Ramos (cell line): ENCODE results near the gene SKP2.
"Not testable (repeated sequence)": the region's sequence is repeated elsewhere in the genome, so short reads cannot be mapped to it uniquely, and the experiment has no call there.

ENCODE experiments used
- in situ Hi-C: fragments of 300-500 bp; cut with MboI; formaldehyde crosslinking; loops from one replicate; pipeline ENCODE4 v1.14.3; 2022; ENCODE audit warnings: low sequenced_read_pairs; ENCODE audit not compliant: unreplicated experiment

Gene SKP2

DNA sequence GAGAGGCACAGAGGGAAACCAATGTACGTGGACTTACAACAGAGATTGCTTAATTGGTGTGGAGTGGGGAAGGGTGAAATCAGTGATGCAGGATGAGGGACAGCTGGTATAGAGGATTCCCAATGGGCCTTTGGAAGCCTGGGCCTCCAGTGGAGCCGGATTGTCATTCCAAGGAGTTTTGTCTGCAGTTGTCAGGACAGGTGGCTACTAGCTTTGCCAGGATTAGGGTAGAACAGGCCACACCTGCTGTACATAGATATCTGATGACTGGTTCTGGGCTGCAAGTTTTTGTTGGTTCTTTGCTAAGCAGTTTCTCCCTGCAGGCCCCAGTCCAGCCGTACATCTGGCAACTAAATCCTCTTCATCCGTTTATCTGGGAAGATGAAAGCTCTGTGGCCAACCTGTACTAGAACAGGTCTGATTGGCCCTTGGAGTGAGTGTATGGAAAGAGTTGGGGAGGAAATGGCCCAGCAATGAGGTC lies 4.2 kb downstream of the SKP2 start:
- in situ Hi-C loops: no loop called here

DNA sequence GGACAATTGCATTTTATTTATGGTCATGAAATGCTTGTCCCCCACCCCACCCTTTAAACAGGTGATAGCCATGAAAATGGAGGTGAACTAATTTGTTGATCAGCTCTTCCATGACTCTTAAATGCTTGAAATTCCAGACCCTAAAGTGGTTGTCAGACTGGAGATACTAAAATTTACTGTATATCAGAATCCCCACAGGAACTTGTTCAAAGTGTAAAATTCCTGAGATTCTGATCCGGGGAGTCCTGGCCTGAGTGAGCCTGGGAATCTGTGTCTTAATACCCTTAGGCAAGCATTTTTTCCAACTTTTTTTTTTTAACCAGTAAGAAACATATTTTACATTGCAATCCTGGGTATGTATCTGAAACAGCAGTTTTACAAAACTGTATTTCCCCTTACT lies 4.7 kb downstream of the SKP2 start:
- in situ Hi-C loops: no loop called here

DNA sequence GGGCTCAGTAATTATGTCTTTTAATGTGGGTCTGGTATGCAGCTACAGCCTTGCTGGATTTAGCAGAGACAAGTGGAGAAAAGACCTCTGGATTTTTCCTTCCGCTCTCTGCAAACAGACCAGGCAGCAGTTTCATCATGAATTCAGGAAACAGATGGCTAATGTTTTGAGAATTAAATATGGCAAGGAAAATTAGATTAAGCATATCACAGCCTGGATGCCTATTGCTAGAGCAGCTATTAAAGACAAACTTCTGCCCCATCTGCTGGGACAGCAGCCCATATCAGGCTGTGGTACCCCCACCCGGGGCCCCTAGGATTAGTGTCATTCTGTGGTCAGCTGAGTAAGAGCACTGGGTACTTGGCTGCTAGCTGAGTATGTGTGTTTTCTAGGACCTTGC lies 6.2 kb downstream of the SKP2 start:
- in situ Hi-C loops: no loop called here

DNA sequence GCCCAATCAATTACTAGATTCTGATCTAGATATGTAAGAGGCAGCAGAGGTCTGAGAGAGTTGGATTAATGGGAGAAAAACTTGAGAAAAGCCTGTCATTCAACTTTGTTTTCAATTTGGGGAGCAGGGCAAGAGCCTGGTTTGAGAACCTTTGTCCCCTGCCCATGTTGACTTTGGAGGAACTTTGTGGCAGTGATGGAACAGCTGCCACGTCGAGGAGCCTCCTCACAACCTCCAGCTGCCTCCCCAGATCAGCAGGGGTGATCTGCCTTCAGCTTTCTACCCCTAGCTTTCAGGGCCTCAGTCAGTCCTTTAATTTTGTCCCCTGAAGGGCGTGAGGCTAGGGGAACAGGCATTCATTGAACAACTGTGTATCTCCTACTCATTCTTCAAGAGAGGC lies 8.7 kb downstream of the SKP2 start:
- in situ Hi-C loops: no loop called here

DNA sequence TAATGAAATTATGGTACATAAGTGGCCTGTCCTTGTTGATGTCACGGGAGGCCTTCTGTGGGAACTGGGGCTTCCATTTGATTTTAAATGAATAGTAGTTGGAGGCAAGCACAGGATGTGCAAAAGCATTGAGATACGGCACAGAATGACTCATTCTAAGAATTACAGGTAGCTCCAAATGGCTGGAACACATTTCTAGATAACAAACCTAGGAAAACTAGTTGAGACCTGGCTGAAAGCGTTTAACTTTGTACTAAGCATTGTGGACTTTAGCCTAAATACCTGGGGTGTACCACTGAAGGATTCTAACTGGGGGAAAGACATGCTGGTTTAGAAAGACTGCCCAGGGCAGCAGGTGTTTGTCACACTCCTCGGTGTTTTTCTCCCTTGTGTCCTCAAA lies 9.4 kb downstream of the SKP2 start:
- in situ Hi-C loops: no loop called here

DNA sequence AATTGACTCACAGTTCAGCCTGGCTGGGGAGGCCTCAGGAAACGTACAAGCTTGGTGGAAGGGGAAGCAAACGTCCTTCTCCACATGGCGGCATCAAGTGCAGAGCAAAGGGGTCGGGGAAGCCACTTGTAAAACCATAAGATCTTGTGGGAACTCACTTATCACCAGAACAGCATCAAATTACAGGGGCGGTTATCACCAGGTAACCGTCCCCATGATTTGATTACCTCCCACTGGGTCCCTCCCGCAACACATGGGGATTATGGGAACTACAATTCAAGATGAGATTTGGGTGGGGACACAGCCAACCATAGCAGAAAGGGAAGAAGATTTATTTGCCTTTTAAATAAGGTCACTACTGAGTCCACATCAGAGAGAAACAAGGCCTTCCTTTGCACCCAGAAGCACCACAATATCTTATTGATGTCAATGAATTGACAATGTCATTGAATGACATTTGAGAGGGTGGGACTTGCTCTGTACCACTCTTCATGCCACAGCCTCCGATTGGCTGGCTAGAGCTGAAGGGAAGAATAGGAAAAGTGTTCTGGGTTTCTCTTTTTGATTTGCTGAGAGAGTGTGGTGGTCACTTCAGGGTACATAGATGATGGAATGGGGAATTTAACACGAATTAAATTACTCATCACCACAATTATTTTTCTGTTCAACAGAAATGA lies 11.0 kb downstream of the SKP2 start:
- in situ Hi-C loops: no loop called here

DNA sequence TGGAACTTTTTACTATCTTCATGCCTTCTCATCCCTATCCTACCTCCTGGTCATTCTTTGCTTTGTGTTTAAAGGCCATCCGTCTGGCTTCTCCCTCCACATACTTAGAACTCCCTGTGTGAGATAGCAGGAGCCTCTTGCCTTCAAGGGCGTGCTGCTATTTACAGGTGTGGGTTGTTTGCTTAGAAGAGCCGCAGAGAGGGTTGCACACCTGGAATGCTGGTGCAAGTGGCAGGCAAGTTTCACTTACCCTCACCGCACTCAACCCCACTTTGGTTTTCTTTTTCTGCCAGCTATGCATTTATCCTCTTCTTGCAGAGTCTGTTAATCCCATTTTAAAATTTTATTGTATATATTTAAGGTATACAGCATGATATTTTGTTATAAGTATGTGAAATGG lies 12.6 kb downstream of the SKP2 start:
- in situ Hi-C loops: no loop called here

DNA sequence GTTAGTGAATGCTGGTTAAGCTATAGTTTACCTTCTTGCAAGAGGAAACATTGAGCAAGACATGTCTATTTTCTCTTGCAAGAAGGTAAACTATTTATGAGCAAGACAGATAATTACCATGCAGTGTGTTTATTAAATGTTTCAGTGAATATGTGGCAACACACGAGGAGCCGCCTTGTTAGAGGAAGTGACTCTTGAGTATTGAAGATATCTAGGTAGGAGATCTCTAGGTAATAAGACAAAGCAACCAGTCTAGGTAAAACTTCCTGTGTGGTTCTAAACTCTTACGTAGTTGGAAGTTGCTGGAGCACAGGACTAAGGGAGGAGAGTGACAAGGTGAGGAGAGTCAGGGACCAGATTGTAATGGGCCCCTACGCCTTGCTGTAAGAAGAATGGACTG lies 16.8 kb downstream of the SKP2 start:
- in situ Hi-C loops: no loop called here

DNA sequence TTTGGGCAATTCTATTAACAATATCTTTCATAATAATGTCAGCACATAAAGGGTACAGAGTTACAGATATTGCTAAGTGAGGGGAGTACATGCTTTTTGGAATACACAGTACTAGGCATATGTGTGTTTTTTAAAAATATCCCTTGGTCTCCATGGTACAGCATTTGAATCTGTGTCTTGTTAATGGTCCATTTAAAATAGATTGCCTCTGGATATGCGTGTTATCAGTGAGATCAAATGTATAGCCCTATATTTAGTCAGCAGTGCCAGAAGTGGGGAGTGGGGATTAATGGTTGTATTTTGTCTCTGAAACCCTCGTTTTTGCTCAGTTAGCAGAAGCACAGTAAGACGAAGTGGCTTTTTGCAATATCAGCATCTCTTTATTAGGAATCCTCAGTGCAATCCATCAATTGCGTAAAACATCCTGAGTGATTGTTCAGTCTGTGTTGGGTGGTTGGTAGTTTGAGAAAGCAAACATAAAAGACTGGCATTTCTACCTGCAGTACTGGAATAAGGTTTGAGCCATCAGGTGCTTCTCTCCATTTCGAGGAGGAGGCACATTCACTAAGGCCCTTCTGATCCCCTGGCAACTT lies 19.0 kb downstream of the SKP2 start:
- in situ Hi-C loops: loop anchor here (10.0 kb wide), 1 partner anchor 134 kb away; the partner anchor contains the start of gene RANBP3L

DNA sequence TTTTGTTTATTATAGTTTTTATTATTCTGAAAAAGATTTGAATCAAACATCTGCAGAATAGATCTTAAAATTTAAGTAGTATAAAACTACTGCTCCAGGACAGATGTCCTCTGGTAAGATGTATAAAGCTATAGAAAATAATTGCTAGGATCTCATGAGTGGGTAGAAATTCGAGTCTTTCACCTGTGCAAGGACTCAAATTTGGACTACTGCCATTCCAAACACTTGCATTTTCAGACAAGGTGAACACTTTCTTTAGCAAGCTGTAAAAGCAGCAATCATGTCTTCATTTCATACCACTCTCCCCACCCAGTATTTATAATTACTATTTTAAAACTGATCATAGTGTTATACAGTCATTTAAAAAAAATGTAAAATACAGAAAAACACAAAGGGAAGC lies 20.7 kb downstream of the SKP2 start:
- in situ Hi-C loops: loop anchor here (10.0 kb wide), 1 partner anchor 132 kb away; the partner anchor contains the start of gene RANBP3L

DNA sequence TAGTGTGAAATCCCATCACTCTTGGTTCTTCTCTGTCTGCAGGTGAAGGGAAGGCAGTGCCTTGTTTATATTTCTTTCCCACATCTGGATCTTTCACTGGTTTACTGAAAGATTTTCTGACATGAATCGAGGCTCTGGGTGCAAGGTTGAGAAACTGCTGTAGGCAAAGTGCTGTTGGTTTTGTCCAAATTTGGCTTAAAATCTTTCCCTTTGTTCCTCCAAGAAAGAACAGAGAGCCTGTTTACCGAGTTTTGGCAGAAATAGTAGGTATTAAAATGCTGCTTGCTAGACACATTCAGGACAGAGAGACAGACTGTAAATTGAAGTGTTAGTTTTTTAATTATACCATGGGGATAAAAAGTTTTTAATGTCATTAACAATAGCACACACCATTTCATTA lies 21.5 kb downstream of the SKP2 start:
- in situ Hi-C loops: loop anchor here (10.0 kb wide), 1 partner anchor 131 kb away; the partner anchor contains the start of gene RANBP3L

DNA sequence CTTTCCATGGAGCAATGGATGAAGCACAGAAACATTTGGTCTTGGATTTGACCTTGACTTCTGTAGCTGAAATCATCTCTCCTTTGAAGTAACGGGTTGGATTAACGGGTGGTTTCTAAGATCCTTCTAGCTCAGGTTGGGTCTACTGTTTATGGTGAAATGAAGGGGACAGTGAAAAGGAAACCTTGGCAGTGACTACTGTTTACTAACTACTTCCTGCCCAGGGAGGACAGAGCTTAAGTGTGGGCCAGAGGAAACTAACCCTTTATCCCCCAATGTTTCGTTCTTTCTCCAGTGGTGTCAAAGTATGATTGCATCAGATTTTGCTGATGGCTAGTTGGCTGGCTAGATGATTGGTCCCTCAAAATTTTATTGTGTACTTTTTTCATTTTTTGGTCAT lies 22.2 kb downstream of the SKP2 start:
- in situ Hi-C loops: loop anchor here (10.0 kb wide), 1 partner anchor 131 kb away; the partner anchor contains the start of gene RANBP3L

DNA sequence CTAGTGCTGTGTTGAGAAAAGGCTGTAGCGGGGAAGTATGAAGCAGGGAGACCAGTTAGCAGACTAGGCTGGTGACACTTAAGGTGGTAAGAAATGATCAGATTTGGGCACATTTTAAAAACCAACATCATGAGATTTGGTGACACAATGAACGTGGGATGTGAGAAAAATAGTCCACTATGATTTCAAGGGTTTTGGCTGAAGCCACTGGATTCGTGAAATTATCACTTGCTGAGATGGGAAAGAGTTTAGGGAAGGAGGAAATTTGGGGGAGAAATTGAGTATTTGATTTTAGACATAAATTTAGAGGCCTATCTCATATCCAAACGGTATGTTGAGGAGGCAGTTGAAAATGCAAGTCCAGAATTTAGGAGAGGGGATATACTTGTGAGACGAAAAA lies 23.1 kb downstream of the SKP2 start:
- in situ Hi-C loops: loop anchor here (10.0 kb wide), 1 partner anchor 130 kb away; the partner anchor contains the start of gene RANBP3L

DNA sequence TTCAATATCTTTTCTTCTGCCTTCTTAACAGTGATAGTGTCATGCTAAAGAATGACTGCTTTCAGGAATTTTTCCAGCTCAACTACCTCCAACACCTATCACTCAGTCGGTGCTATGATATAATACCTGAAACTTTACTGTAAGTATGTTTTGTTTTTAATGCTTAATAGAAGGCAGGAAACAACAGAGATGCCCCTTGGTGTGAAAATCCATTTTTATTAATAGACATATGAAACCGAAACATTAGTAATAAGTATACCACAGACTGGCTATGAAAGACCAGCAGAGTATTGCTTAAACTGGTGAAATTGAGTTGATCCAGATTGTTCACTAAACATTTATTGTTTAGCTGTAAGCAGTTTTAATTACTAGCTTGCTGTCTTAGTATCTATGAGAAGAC lies 25.2 kb downstream of the SKP2 start:
- in situ Hi-C loops: loop anchor here (10.0 kb wide), 1 partner anchor 128 kb away; the partner anchor contains the start of gene RANBP3L

DNA sequence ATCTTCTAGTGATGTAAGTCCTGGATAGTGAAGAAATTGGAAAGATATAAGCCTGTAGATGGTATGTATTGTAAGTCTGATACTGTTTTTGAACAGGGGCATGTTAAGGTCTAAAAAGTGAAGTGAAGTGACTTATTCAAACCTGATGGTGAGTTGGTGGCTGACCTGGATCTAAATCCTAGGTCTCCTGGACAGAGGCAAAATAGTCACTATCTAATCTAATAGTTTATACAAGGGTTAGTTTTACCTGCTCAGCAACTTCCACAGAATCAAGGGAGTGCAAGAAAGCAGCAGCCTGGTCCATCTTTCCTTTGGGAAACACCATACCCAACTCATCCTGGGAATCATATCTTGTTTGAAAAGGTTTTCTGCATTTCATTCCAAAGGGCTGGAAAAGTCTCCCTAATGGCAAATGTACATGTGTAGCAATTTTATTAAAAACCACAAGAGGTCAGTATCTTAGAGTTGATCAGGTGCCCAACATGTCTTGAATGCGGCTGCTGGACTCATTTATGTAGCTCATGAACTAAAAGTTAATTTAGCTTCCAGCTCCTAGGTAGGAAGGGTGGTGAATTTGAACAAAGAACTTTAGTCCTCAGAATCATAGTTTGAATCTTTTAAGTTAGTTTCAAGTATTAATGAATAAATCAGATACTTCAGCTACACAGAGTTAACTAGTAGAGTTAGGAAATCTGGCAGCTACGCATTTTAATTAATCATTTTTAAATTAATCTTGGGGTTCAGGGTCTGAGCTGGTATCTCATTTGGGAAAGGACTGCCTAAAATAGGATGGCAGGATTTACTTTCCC lies 26.0 kb downstream of the SKP2 start:
- in situ Hi-C loops: loop anchor here (10.0 kb wide), 1 partner anchor 127 kb away; the partner anchor contains the start of gene RANBP3L

DNA sequence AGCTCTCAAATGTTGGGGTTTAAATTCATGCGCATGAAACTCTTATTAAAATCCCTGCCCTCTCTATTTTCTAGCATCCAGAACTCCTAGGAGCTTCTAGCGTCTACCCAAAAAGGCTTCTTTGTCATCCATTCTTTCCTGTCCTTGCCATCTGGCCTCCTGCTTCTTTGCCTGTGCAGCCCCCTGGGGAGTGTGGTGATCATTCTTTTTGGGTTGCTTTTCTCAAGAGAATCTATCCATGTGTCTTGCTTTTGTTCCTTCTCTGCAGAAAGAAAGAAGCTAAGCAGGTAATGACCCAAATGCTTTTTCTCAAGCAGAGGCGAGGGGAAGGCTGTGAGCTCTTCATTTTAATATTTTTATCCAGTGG lies 26.6 kb downstream of the SKP2 start:
- in situ Hi-C loops: loop anchor here (10.0 kb wide), 1 partner anchor 126 kb away; the partner anchor contains the start of gene RANBP3L

DNA sequence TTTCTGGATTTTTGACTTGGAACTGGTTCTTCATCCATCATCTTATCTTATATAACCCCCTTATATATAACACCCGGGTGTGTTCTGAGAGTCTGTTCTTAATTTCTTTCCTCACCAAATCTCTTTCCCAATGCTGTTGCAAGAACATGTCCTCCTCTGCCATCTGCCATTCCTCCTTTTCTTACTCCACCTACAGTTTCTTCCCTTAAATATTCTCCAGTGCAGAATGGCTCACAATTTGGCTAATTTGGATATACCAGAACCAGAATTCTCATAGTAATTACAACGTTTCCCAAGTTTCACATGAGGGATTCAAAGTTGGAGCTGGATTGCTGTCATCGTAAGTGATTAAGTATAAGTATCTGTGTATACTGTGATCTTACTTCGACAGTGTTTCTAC lies 28.0 kb downstream of the SKP2 start:
- in situ Hi-C loops: loop anchor here (10.0 kb wide), 1 partner anchor 125 kb away; the partner anchor contains the start of gene RANBP3L

DNA sequence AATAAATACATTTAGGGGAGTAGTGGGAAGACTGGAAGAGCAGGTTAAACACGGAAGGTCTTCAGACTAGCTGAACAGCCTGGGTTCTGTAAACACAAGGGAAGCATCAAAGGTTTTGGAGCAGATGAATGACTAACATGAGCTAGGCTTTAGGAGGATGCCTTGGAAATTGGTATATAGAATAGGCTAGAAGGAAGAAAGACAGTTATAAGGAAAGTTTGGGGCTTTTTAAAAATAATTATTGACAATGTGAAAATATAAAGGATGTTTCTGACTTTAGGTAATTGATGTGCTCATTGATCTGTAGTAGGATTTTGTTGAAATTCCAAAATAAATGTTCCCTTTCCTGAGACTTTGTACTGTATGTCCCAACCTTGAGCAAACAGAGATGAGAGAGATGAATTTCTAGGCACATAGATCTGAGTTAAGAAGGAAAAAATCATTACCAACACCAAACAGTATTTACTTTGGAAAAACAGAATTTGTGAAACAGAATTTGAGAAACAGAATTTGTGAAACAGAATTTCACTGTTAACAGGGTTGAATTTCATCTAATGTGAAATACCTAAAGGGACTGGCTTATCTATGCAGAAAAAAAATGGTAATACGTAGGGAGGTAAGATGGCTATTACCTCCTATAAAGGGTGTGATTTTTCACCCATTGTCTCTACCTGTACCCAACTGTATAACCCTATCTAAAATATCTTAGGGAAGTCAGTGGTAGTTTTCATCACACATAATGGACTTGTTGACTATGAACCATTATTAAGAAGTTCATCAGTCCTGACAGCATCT lies 28.8 kb downstream of the SKP2 start:
- in situ Hi-C loops: no loop called here

DNA sequence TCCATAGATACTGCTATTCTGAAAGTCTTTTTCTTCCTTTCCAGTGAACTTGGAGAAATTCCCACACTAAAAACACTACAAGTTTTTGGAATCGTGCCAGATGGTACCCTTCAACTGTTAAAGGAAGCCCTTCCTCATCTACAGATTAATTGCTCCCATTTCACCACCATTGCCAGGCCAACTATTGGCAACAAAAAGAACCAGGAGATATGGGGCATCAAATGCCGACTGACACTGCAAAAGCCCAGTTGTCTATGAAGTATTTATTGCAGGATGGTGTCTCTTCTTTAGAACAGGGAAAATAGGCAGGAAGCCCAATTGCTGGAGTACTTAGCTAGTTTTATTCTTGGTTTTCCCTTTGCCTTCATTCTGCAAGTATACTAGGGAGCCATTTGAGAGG lies 29.9 kb downstream of the SKP2 start:
- in situ Hi-C loops: no loop called here

DNA sequence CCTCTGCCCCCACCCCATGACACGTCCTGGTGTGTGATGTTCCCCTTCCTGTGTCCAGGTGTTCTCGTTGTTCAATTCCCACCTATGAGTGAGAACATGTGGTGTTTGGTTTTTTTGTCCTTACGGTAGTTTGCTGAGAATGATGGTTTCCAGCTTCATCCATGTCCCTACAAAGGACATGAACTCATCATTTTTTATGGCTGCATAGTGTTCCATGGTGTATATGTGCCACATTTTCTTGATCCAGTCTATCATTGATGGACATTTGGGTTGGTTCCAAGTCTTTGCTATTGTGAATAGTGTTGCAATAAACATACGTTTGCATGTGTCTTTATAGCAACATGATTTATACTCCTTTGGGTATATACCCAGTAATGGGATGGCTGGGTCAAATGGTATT lies 32.5 kb downstream of the SKP2 start:
- in situ Hi-C loops: not testable (repeated sequence)
